8988T (cell line): ENCODE data around the gene PRPF6.
"Not testable (repeated sequence)": the region's sequence is repeated elsewhere in the genome, so short reads cannot be mapped to it uniquely, and the experiment has no call there.

ENCODE experiments used
- DNase-seq: peaks from one replicate; pipeline ENCODE4 v3.0.0; 2011

The PRPF6 gene

GRCh38 chr20:63960654-63961621 is 20.0 kb upstream of the PRPF6 start:
- DNase-seq, result not testable (repeated sequence)

- no peak for DNase-seq
Measured at GRCh38 chr20:63961664-63962425, 19.1 kb upstream of the PRPF6 start.

GRCh38 chr20:63962426-63963347 is 18.2 kb upstream of the PRPF6 start:
- no peak for DNase-seq

GRCh38 chr20:63963348-63963741 is 17.6 kb upstream of the PRPF6 start:
- no peak for DNase-seq

GRCh38 chr20:63963784-63964301 is 17.1 kb upstream of the PRPF6 start:
- DNase-seq, result no peak

GRCh38 chr20:63964412-63964811 is 16.5 kb upstream of the PRPF6 start:
- DNase-seq, result no peak

GRCh38 chr20:63966172-63966943 is 14.6 kb upstream of the PRPF6 start:
- DNase-seq, result no peak

- no peak for DNase-seq
Measured at GRCh38 chr20:63966944-63967322, 14.0 kb upstream of the PRPF6 start.

- no peak for DNase-seq
Measured at GRCh38 chr20:63967330-63968135, 13.4 kb upstream of the PRPF6 start.

GRCh38 chr20:63968136-63968927 is 12.6 kb upstream of the PRPF6 start:
- peak; percentile 43 for DNase-seq

GRCh38 chr20:63968928-63969760 is 11.8 kb upstream of the PRPF6 start:
- DNase-seq, result peak; percentile 71

- peak; percentile 96 for DNase-seq
Measured at GRCh38 chr20:63969838-63970713, 10.9 kb upstream of the PRPF6 start, which contains the start of gene ZNF512B. TSS of gene ZNF512B (minus strand) at chr20:63969930. CDS start at chr20:63967950, 1,980 bp downstream.

GRCh38 chr20:63970714-63971431 is 10.1 kb upstream of the PRPF6 start:
- DNase-seq, result no peak

GRCh38 chr20:63971960-63972311 is 9.0 kb upstream of the PRPF6 start:
- DNase-seq, result not testable (repeated sequence)

- DNase-seq, result no peak
Measured at GRCh38 chr20:63972312-63973159, 8.4 kb upstream of the PRPF6 start.

GRCh38 chr20:63973160-63973479 is 7.8 kb upstream of the PRPF6 start:
- DNase-seq, result no peak
